ENCODE measurements around the gene C6orf120. TPM values are rescaled to one million over a fixed set of nuclear protein-coding genes. Genes with fewer than 3 reads are reported as not detected.

The C6orf120 gene
- total RNA-seq, 1 experiment from 2014 or later: 20.6 TPM

GRCh38 chr6:169751242-169752073 is 49.5 kb downstream of the C6orf120 start, which contains the start of the genes DYNLT2 and ERMARD (continued):
- peak in 1 of 3 experiments; percentile 14; a peak in 1 of 6 replicates for TF ChIP-seq CTCF (IDR thresholded peaks at IDR 0.05 in 2 of 3, conservative IDR thresholded peaks at IDR 0.05 in 1 of 3; ENCODE audit: borderline replicate concordance in 1 of 3, insufficient read depth in 1 of 3, low read depth in 2 of 3, low read length in 2 of 3)

GRCh38 chr6:169752074-169752623 is 50.2 kb downstream of the C6orf120 start:
- ATAC-seq: no peak
- CTCF ChIA-PET: no interaction called here
- intact Hi-C loops (cut with micrococcal nuclease): no loop called here

More at GRCh38 chr6:169752074-169752623, 50.2 kb downstream of the C6orf120 start:
- peak overlapping the region; percentile 90 for H3K9ac ChIP-seq (ENCODE audit: low read length)
- H2AFZ ChIP-seq (ENCODE audit: low read depth, low read length, poor library complexity, severe bottlenecking): no peak overlapping the region
- H3K9me3 ChIP-seq (ENCODE audit: control insufficient read depth in 1 of 2, insufficient read depth in 1 of 2, low read depth in 1 of 2, low read length in 2 of 2): no peaks in the 10 kb centered on the region
- H4K20me1 ChIP-seq (ENCODE audit: insufficient read depth): no peaks in the 10 kb centered on the region
- H3K4me1 ChIP-seq (ENCODE audit: control insufficient read depth in 1 of 2, insufficient read depth in 2 of 2, low read length in 2 of 2): peaks cover 7 to 19% of the 10 kb centered on the region in 2 experiments; a peak in 3 of 4 replicates
- ChIA-PET RAD21 (ENCODE audit: low non-redundant PET in 1 of 2, low total read pairs in 2 of 2, uncharacterized antibody in 2 of 2, unreplicated experiment in 2 of 2) (no interaction called here), POLR2A (interaction anchor here (0.7 kb wide), 1 partner anchor 27 kb away, joined by 3 read pairs; no protein-coding TSS in a partner anchor)
- peaks cover 28% of the 10 kb centered on the region for H3K79me2 ChIP-seq (ENCODE audit: insufficient read depth, low read length)
- peak overlapping the region; percentile 69 to 84 for H3K4me3 ChIP-seq (replicated peaks in 1 of 2; ENCODE audit: low read depth in 1 of 2, low read length in 2 of 2)
- TF ChIP-seq ZNF274 (IDR thresholded peaks at IDR 0.05; ENCODE audit: low read depth, low read length) (no peak), ZBTB33 (IDR thresholded peaks at IDR 0.05; ENCODE audit: extremely low read depth, insufficient replicate concordance, low read length) (no peak), YY1 (IDR thresholded peaks at IDR 0.05; ENCODE audit: extremely low read depth, insufficient replicate concordance, low read depth, low read length) (no peak), ATF3 (IDR thresholded peaks at IDR 0.05) (no peak), SRF (IDR thresholded peaks at IDR 0.05; ENCODE audit: low read depth) (no peak), EZH2phosphoT487 (IDR thresholded peaks at IDR 0.05; ENCODE audit: borderline replicate concordance) (no peak), EGR1 (IDR thresholded peaks at IDR 0.05; ENCODE audit: low read depth) (no peak)
- no TSS peak for BruUV-seq (replicated peaks)
- no peaks in the 10 kb centered on the region for H3K27me3 ChIP-seq (ENCODE audit: insufficient read depth, low read length)
- 0 out of 4 replicates have a peak, but pooled peaks cover 2 to 5% of the 10 kb centered on the region in 2 experiments for H3K36me3 ChIP-seq (ENCODE audit: control insufficient read depth in 1 of 2, insufficient read depth in 2 of 2, low read length in 2 of 2)
- no peak for DNase-seq (ENCODE audit: low read depth, low spot score)
- H3K4me2 ChIP-seq (ENCODE audit: low read length): peak overlapping the region; percentile 88
- peak overlapping the region; percentile 88 for H3K27ac ChIP-seq (ENCODE audit: low read depth, low read length)
- H3K9me2 ChIP-seq (ENCODE audit: insufficient read depth): no peaks in the 10 kb centered on the region
